ENCODE data around the gene RNU4-1.

GRCh38 chr12:120323772-120324171 is 30.7 kb upstream of the RNU4-1 start:
- TF ChIP-seq CTCF (IDR thresholded peaks at IDR 0.05; ENCODE audit: poor library complexity, severe bottlenecking) (no peak), EZH2 (IDR thresholded peaks at IDR 0.05; ENCODE audit: borderline replicate concordance, insufficient read depth, low read length, poor library complexity, severe bottlenecking) (no peak), RAD21 (conservative IDR thresholded peaks at IDR 0.05) (no peak), POLR2AphosphoS5 (IDR thresholded peaks at IDR 0.05) (no peak), EP300 (conservative IDR thresholded peaks at IDR 0.05; ENCODE audit: poor library complexity, severe bottlenecking) (no peak), MXI1 (conservative IDR thresholded peaks at IDR 0.05; ENCODE audit: poor library complexity, severe bottlenecking) (no peak), TAF1 (IDR thresholded peaks at IDR 0.05; ENCODE audit: low read depth) (no peak), REST (IDR thresholded peaks at IDR 0.05; ENCODE audit: borderline replicate concordance) (no peak), SMC3 (conservative IDR thresholded peaks at IDR 0.05; ENCODE audit: poor library complexity) (no peak)

Measured in neural cell (in vitro differentiated cells).